K562 (cell line): Measurements from ENCODE around the gene DDAH2. TPM values are rescaled to one million over a fixed set of nuclear protein-coding genes. Genes with fewer than 3 reads are reported as not detected.

Experiments used
- ATAC-seq: fragments of 200-7000 bp; cut with Tn5 transposase; 3 replicates; pipeline ENCODE4 v1.9.1; 2020; ENCODE audit warnings: moderate library complexity
- BruUV-seq: library from RNA; stranded (reverse); fragments of 400-500 nt; replicated peaks from 2 replicates; lab custom pipeline; 2021; lab: Mats Ljungman, UMichigan
- CTCF ChIA-PET: fragments of 300-600 bp; formaldehyde crosslinking; extraction: SDS; loops from one replicate; lab custom pipeline; 2021; ENCODE audit warnings: low intra/inter-chr PET ratio; lab: Yijun Ruan, JAX
- POLR2A ChIA-PET: fragments of 300-600, 350-650 bp; sonication (Branson Sonifier 250); formaldehyde crosslinking; extraction: SDS; loops from one replicate; lab custom pipeline; 2021; ENCODE audit warnings: antibody characterized with exemption, inconsistent platforms; lab: Yijun Ruan, JAX
- DNase-seq, 4 experiments: peaks; one replicate each; pipeline versions ENCODE4 v3.0.0 to v3.0.0-alpha.2; 2011 to 2018; ENCODE audit warnings: low spot score in 3 of 4, mixed read lengths in 3 of 4; ENCODE audit errors: extremely low read depth in 1 of 4
- FAIRE-seq: peaks from 2 replicates; lab custom pipeline; 2011; peaks lifted over from hg19 to GRCh38; lab: Jason Lieb, UNC
- H2AFZ ChIP-seq: 2 replicates; pipeline ENCODE4 v1.6.0; 2011; ENCODE audit warnings: low read depth, low read length, control low read depth, inconsistent platforms
- H3K27ac ChIP-seq: fragments of 200-600 bp; 3 replicates; pipeline ENCODE4 v1.8.0; 2011; ENCODE audit warnings: low read depth, mild to moderate bottlenecking, control low read depth, inconsistent platforms, low read length, moderate library complexity, mixed read lengths; ENCODE audit errors: extremely low read depth
- H3K27me3 ChIP-seq, 2 experiments: fragments of 300-600 bp in 1 of 2; 2 replicates in 1 of 2; 3 replicates in 1 of 2; pipeline versions ENCODE4 v1.6.0 to v1.8.0; 2011; ENCODE audit warnings: inconsistent platforms in 2 of 2, low read length in 2 of 2, mild to moderate bottlenecking in 1 of 2, mixed read lengths in 1 of 2, moderate library complexity in 1 of 2; ENCODE audit not compliant: control insufficient read depth in 2 of 2, insufficient read depth in 2 of 2
- H3K36me3 ChIP-seq: fragments of 300-600 bp; 3 replicates; pipeline ENCODE4 v1.8.0; 2011; ENCODE audit warnings: mild to moderate bottlenecking, low read length, inconsistent platforms; ENCODE audit not compliant: control insufficient read depth, insufficient read depth
- H3K4me1 ChIP-seq, 2 experiments: fragments of 200-600 bp in 1 of 2; replicated peaks in 1 of 2; 2 replicates in 1 of 2; 3 replicates in 1 of 2; pipeline versions ENCODE4 v1.5.1 to v1.8.0; 2011; ENCODE audit warnings: inconsistent platforms in 2 of 2, low read length in 2 of 2, mild to moderate bottlenecking in 1 of 2, mixed read lengths in 1 of 2, moderate library complexity in 1 of 2; ENCODE audit not compliant: control insufficient read depth in 2 of 2, insufficient read depth in 2 of 2
- H3K4me2 ChIP-seq: 2 replicates; pipeline ENCODE4 v1.6.1; 2011; ENCODE audit warnings: low read length, control low read depth, inconsistent platforms, mixed read lengths; ENCODE audit not compliant: insufficient read depth
- H3K4me3 ChIP-seq: fragments of 200-600 bp; sonication (generic), shearing (Covaris generic); 2 replicates; pipeline ENCODE4 v1.5.1; 2016; ENCODE audit warnings: control low read depth, inconsistent platforms
- H3K79me2 ChIP-seq: fragments of 200-600 bp; 3 replicates; pipeline ENCODE4 v1.8.0; 2011; ENCODE audit warnings: low read length, inconsistent platforms; ENCODE audit not compliant: control insufficient read depth, insufficient read depth
- H3K9ac ChIP-seq, 2 experiments: 2 replicates each; pipeline versions ENCODE4 v1.6.0 to v1.6.1; 2011; ENCODE audit warnings: low read depth in 2 of 2, low read length in 2 of 2, control low read depth in 1 of 2, inconsistent platforms in 1 of 2, mild to moderate bottlenecking in 1 of 2, mixed read lengths in 1 of 2; ENCODE audit not compliant: insufficient read depth in 1 of 2
- H3K9me1 ChIP-seq: one replicate; pipeline ENCODE4 v1.6.0; 2011; ENCODE audit warnings: inconsistent platforms, mild to moderate bottlenecking, low read length, moderate library complexity; ENCODE audit not compliant: control insufficient read depth, insufficient read depth
- H3K9me3 ChIP-seq: replicated peaks from 2 replicates; pipeline ENCODE4 v1.5.1; 2011; ENCODE audit warnings: low read depth, low read length, inconsistent platforms; ENCODE audit not compliant: control insufficient read depth, insufficient read depth
- H4K20me1 ChIP-seq: replicated peaks from 2 replicates; pipeline ENCODE4 v1.6.1; 2011; ENCODE audit warnings: low read length, inconsistent platforms, mixed read lengths; ENCODE audit not compliant: control insufficient read depth, insufficient read depth
- CBX2 ChIP-seq: fragments of 200-600 bp; sonication (generic); IDR thresholded peaks from one replicate; pipeline ENCODE4 v1.6.1; 2012; ENCODE audit warnings: mild to moderate bottlenecking, low read length, inconsistent platforms; ENCODE audit not compliant: insufficient read depth, poor library complexity, severe bottlenecking
- E2F5 ChIP-seq: sonication (generic); formaldehyde crosslinking; IDR thresholded peaks from 2 replicates; pipeline ENCODE4 v1.8.0; 2022; ENCODE audit warnings: mild to moderate bottlenecking, missing genetic modification reagents
- EHMT2 ChIP-seq: fragments of 450-650 bp; IDR thresholded peaks from 2 replicates; pipeline ENCODE4 v1.6.1; 2018; ENCODE audit warnings: antibody characterized with exemption
- ESRRB ChIP-seq: fragments of 250-450 bp; sonication (Bioruptor Pico); IDR thresholded peaks from 2 replicates; pipeline ENCODE4 v1.5.0; 2020; ENCODE audit warnings: mild to moderate bottlenecking, moderate library complexity, borderline replicate concordance
- HNRNPL ChIP-seq: fragments of 200-400 bp; formaldehyde crosslinking; IDR thresholded peaks from 2 replicates; pipeline ENCODE4 v1.6.1; 2017; ENCODE audit warnings: low read depth, mild to moderate bottlenecking, low read length
- KAT2B ChIP-seq: IDR thresholded peaks from one replicate; pipeline ENCODE4 v1.6.1; 2012; ENCODE audit warnings: low read depth, mild to moderate bottlenecking, control low read depth, inconsistent platforms, low read length, moderate library complexity
- KHSRP ChIP-seq: fragments of 450-650 bp; IDR thresholded peaks from 2 replicates; pipeline ENCODE4 v1.6.1; 2017
- MAZ ChIP-seq, 2 experiments: fragments of 450-650 bp in 1 of 2; sonication (generic) in 1 of 2; formaldehyde crosslinking; IDR thresholded peaks in 1 of 2; conservative IDR thresholded peaks in 1 of 2; 2 replicates each; pipeline versions ENCODE4 v1.4.0 to v1.5.0; 2020; ENCODE audit warnings: mild to moderate bottlenecking in 1 of 2, missing genetic modification reagents in 1 of 2
- MITF ChIP-seq: IDR thresholded peaks from 2 replicates; pipeline ENCODE4 v1.6.1; 2014; ENCODE audit warnings: antibody characterized with exemption
- NR2C2 ChIP-seq, 2 experiments: fragments of 200-800 bp in 1 of 2; sonication (Bioruptor generic) in 1 of 2; sonication (generic) in 1 of 2; formaldehyde crosslinking in 1 of 2; IDR thresholded peaks; 2 replicates each; pipeline versions ENCODE4 v1.6.1 to v1.8.0; 2016 to 2022; ENCODE audit warnings: mild to moderate bottlenecking in 1 of 2, missing compliant biosample characterization in 1 of 2, missing genetic modification characterization in 1 of 2, missing genetic modification reagents in 1 of 2
- NR2F6 ChIP-seq: fragments of 450-650 bp; formaldehyde crosslinking; IDR thresholded peaks from 2 replicates; pipeline ENCODE4 v1.4.0; 2020; ENCODE audit warnings: mild to moderate bottlenecking
- SNIP1 ChIP-seq: fragments of 450-650 bp; IDR thresholded peaks from 2 replicates; pipeline ENCODE4 v1.7.1; 2017; ENCODE audit warnings: low read depth, mild to moderate bottlenecking
- STAT5A ChIP-seq: IDR thresholded peaks from 2 replicates; pipeline ENCODE4 v1.6.1; 2012; ENCODE audit warnings: low read length, inconsistent platforms, borderline replicate concordance
- TAF15 ChIP-seq: fragments of 200-400 bp; formaldehyde crosslinking; IDR thresholded peaks from 2 replicates; pipeline ENCODE4 v1.6.1; 2017; ENCODE audit warnings: mild to moderate bottlenecking, low read depth, low read length, moderate library complexity
- TCF15 ChIP-seq: fragments of 250-450 bp; sonication (Bioruptor Pico); IDR thresholded peaks from 2 replicates; pipeline ENCODE4 v1.8.0; 2022; ENCODE audit warnings: moderate library complexity, mild to moderate bottlenecking, inconsistent platforms
- TCFL5 ChIP-seq: fragments of 250-450 bp; sonication (Bioruptor Pico); conservative IDR thresholded peaks from 2 replicates; pipeline ENCODE4 v1.6.1; 2021; ENCODE audit warnings: mild to moderate bottlenecking, moderate library complexity, matching md5 sums
- U2AF1 ChIP-seq: fragments of 200-400 bp; formaldehyde crosslinking; optimal IDR thresholded peaks from 2 replicates; pipeline ENCODE3; 2017; ENCODE audit warnings: mild to moderate bottlenecking, low read depth, low read length, moderate library complexity
- ZBTB7A ChIP-seq: IDR thresholded peaks from 2 replicates; pipeline ENCODE4 v1.6.1; 2011; ENCODE audit warnings: low read depth, mild to moderate bottlenecking, low read length, moderate library complexity, borderline replicate concordance; ENCODE audit not compliant: control insufficient read depth
- ZC3H8 ChIP-seq: fragments of 450-650 bp; IDR thresholded peaks from 2 replicates; pipeline ENCODE4 v1.6.1; 2017
- WGBS: fragments of 100-300 bp; shearing (Covaris generic); methylation state at CpG from one replicate; pipeline ENCODE4 v1.1.6; 2016; ENCODE audit warnings: low coverage, mixed read lengths; ENCODE audit not compliant: insufficient coverage; ENCODE audit errors: missing lambda C conversion rate; 5-methylcytosine and 5-hydroxymethylcytosine counted together
- in situ Hi-C: fragments of 300-500 bp; cut with MboI; formaldehyde crosslinking; loops from 4 replicates; pipeline ENCODE4 v1.15.0; 2018; ENCODE audit warnings: inconsistent platforms, mixed read lengths
- intact Hi-C: fragments of 100-400 bp; cut with micrococcal nuclease; formaldehyde crosslinking; loops from 2 replicates; pipeline ENCODE4 v1.14.2; 2022
- polyA plus RNA-seq, 8 experiments: library from polyadenylated mRNA; depleted of rRNA in 4 of 8; stranded (reverse) in 5 of 8; unstranded in 3 of 8; fragments of >200 nt; fragmentation: Nextera tagmentation in 2 of 8; fragmentation: Illumina TruSeq in 1 of 8; extraction: Ambion mirVana in 2 of 8; extraction: Trizol in 1 of 8; gene quantifications; 2 replicates each; pipeline versions ENCODE4 v1.2.1 to v1.2.3, GENCODE V29; 2011 to 2014; ENCODE audit warnings: inconsistent platforms in 1 of 8, missing spikeins in 1 of 8
- total RNA-seq, 7 experiments: library from RNA; depleted of rRNA in 6 of 7; stranded (reverse); fragments of >200 nt in 6 of 7; fragmentation: Illumina TruSeq in 2 of 7; extraction: Trizol in 2 of 7; gene quantifications; 2 replicates each; pipeline versions ENCODE4 v1.2.1 to v1.2.3, GENCODE V29; 2011 to 2021; ENCODE audit warnings: low replicate concordance in 1 of 7

The DDAH2 gene
- total and polyA plus RNA-seq, 9 of the 15 experiments (the other 6 are each of a cell fraction or from before 2014, with no cell fraction given): 1.8 to 45.4 (median 21.4) TPM

- Histone ChIP-seq H3K27ac (peak overlapping the region; percentile 88), H3K4me2 (peak overlapping the region; percentile 82), H3K27me3 (no peaks in the 10 kb centered on the region), H3K79me2 (no peaks in the 10 kb centered on the region; the same call in 2 of the 3 replicates), H3K9me1 (no peaks in the 10 kb centered on the region), H3K4me1 (peaks cover 63 to 65% of the 10 kb centered on the region in 2 experiments), H3K4me3 (no peak overlapping the region; the same call in 1 of the 2 replicates), H3K36me3 (peaks cover 89% of the 10 kb centered on the region), H3K9ac (peak overlapping the region; percentile 68 to 86), H2AFZ (no peak overlapping the region), H4K20me1 (no peaks in the 10 kb centered on the region), H3K9me3 (no peaks in the 10 kb centered on the region)
- BruUV-seq: no TSS peak
- ChIA-PET POLR2A (interaction anchor here (0.6 to 7.1 kb wide), 30 partner anchors 11 to 960 kb away, joined by 3 to 158 read pairs (median 5); partner anchors contain the start of genes ABHD16A, C6orf47, CLIC1 and DDAH2), CTCF (interaction anchor here (1.0 to 1.5 kb wide), 3 partner anchors 13 to 79 kb away, joined by 3 read pairs; no protein-coding TSS in a partner anchor)
- DNase-seq (peak in 2 of 4 experiments; percentile 66 to 72), FAIRE-seq (peak; percentile 58), ATAC-seq (peak; percentile 60)
- intact Hi-C loops: loop anchor here (1.0 to 2.0 kb wide), 3 partner anchors 14 to 141 kb away; partner anchors contain the start of gene ABHD16A
- WGBS: 60% methylated on average over 11 of the region's 11 CpGs
- in situ Hi-C loops: loop anchor here (5.0 kb wide), 1 partner anchor 78 kb away; no protein-coding TSS in a partner anchor
- no peak for TF ChIP-seq ZC3H8
- TF ChIP-seq STAT5A: no peak
- TF ChIP-seq U2AF1: no peak
- no peak for TF ChIP-seq E2F5
- no peak for TF ChIP-seq KHSRP
- TF ChIP-seq HNRNPL: no peak
- TF ChIP-seq TCFL5 (CRISPR knock-in tag): no peak
- no peak for TF ChIP-seq ESRRB (CRISPR knock-in tag)
- TF ChIP-seq NR2F6: no peak
- TF ChIP-seq CBX2: no peak
- no peak for TF ChIP-seq TCF15
- peak in 1 of 2 experiments; percentile 29; a peak in 1 of 4 replicates for TF ChIP-seq MAZ (CRISPR knock-in tag; conservative IDR thresholded peaks at IDR 0.05 in 1 of 2, IDR thresholded peaks at IDR 0.05 in 1 of 2)
- no peak for TF ChIP-seq KAT2B
- TF ChIP-seq SNIP1: no peak
- no peak for TF ChIP-seq MITF
- peak; percentile 57; the same call in 1 of the 2 replicates for TF ChIP-seq NR2C2 (CRISPR knock-in tag; IDR thresholded peaks at IDR 0.05)
- TF ChIP-seq NR2C2 (tag; IDR thresholded peaks at IDR 0.05): no peak
- TF ChIP-seq TAF15: no peak
- TF ChIP-seq EHMT2: no peak
- peak; percentile 44 for TF ChIP-seq ZBTB7A
Observed at GRCh38 chr6:31689249-31690110, 39.6 kb downstream of the DDAH2 start.
